ENCODE measurements around the gene RSRC1.

GRCh38 chr3:158493931-158494330 is 384.0 kb downstream of the RSRC1 start:
- TF ChIP-seq CTCF (IDR thresholded peaks at IDR 0.05; ENCODE audit: borderline replicate concordance, extremely low read depth, low read length, poor library complexity, severe bottlenecking) (no peak), EZH2 (IDR thresholded peaks at IDR 0.05; ENCODE audit: borderline replicate concordance, low read depth, low read length, severe bottlenecking) (no peak)
